SHP77 (cell line): Measurements from ENCODE around the gene LINGO4.

Experiments
- DNase-seq, 2 experiments: peaks; one replicate each; lab custom pipeline; 2025; lab: John Stamatoyannopoulos, UW

LINGO4 gene

DNA sequence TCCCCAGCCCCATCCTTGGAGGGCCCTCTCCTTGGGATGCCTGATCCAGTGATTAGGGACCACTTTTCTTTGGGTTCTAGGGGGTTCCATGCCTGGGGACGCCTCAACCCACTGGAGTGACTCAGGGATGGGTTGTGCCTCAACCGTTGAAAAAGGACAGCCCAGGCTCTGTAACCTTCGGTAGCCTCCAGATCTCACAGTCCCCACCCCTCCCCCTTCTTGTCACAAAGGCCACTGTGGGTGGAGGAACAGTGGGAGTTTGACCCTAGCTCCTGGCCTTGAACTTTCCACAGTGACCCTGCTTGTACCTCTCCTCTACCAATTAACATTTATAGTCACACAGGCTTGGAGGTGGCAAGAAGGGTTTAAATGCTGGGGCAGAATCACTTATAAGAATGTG, 29.0 kb upstream of the LINGO4 start:
- no peak for DNase-seq

DNA sequence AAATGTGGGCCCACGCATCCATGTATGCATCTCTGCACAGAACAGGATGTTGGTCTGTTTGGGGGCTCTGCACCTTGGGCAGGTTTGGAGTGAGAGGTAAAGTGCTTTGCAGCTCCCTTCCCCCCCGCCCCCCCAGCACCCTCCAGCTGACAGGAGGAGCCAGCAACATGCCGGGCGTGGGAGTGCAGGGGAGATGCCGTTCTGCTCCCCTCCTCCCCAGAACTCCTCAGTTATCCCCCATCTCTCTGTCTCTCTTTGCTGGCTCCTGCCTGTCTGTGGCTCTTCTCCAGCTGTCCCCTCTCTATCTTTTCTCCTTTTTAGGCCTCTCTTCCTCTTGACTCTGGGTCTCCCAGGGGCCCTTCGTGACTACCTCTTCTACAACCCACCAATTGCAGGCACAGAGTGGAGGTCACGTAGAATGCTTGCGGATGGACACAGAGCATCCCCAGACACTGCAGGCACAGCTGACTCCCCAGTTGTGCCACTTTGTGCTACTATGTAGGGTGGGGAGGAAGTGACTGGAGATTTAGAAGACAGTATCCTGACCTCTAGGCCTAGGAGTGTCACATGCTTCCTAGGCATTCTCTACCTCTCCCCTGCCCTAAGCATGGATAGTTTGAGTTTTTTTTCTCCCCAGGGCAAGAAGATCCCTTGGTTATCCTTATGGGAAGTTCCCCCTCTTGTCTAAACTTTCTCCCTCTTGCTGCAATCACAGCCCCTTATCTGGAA, 28.1 kb upstream of the LINGO4 start:
- no peak for DNase-seq

DNA sequence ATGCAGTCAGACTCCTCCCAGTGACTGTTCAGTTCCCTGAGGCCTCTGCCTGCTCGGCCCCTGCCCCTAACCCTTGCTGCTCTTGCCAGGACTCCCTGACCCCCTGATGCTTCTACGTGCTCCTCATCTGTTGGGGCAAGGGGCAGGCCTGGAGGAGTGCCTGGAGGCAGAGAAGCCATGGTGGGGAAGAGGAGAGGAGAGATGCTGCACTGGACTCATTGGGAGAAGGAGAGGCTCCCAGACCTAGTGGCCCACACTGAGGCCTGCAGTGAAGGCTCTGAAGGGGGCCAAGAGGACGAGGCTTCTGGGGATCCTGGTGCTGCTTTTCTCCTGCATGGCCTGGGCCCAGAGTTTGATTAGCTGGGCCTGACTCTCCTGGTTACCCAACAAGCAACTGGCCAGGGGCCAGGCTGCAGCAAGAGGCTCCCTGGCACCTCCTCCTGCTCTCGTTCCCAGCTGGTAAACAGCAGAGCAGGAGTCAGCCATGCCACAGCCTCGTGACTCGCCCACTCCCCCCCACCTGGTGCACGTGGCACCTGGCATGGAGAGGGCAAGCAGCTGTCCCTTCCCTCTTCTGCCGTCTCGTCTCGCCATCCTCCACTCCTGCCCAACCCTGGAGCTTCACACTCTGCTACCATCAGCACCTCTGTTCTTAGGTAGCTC, 27.2 kb upstream of the LINGO4 start:
- peak; percentile 96 to 98 for DNase-seq

DNA sequence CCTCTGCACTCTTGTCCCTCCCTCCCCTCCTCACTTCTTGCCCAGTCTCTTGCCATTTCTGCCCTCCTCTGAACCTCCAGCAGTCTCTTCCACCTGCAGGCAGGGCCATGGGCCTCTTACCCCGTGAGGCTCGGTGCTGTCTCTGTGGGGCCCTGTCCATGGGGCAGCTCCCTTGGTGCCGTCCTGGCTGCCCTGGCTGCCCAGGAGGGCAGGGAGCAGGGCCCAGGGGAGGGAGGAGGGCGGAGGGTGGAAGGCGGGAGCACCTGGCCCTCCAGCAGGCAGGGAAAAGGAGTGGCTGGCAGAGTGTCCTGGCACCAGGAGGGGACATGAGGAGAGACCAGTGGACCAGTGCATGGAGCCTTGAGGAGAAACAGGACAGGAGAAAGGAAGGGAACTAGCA, 26.4 kb upstream of the LINGO4 start, which contains the start of gene RORC:
Gene RORC, minus strand, starts transcription at position 198 of the 400 bp plus-strand sequence. Its CDS starts 38 bp downstream, at position 160.
- DNase-seq, result peak; percentile 69 to 83

DNA sequence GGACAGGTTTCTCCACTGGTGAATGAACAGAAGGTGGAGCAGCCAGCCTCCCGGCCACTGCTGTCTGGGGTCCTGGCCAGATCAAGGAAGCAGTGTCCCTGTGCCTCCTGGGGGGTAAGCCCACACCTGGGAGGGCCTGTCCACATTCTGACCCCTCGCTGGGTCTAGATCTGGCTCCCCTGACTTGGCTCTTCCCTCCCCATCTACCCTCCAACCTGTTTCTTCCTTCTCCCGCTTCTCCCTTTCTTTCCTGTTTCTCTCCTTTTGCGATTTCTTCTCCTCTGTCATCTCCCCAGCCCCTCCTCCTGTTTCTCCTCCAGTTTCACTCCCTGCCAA, 26.0 kb upstream of the LINGO4 start:
- no peak for DNase-seq

DNA sequence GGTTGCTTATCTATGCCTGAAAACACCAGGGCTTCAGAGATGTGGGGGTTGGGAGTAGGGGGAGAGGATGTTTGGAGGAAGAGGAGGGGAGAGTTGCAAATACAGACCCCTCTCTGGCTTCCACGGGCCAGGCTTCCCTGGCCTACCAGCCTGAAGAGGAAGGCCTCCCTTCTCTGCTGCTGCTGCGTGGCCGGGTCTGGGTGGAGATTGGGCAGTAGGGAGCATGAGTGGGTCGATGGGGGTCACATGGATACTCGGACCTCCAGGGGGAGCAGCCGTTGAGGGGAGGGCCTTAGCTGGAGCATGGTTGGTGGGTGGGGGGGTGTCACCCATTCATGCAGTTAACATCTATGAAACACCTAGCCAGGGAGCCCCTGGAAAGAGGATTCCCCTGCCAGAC, 24.8 kb upstream of the LINGO4 start:
- DNase-seq, result no peak

DNA sequence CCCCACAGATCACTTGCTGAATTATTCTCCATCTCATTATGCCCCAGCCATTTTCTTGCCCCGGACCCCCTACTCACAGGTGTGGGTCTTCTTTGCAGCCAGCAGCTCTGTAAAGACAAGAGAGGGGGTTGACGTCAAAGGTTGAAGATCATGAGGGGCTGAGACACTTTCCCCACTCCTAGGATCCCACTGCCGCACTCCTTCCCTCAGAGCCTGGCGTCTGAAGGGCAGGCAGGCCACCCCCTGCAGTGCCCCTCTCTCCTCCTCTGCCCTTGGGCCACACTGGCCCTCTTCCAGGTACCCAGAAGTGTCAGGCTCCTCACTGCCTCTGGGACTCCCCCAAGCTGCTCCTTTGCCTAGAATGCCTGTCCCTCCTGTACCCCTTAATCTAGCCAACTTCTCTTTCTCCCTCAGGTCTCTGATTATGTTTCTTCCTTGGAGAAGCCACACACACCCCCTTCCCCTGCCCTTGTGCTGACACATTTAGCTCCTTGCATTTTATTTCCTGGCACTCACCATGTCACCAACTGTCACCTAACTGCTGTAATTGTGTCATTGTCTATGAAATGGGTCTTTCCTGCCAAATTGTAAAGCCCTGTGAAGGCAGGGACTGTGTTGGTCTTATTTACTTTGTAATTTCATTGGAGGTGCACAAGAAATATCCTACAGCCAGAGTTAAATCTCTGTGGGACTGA, 24.3 kb upstream of the LINGO4 start:
- DNase-seq, result no peak

DNA sequence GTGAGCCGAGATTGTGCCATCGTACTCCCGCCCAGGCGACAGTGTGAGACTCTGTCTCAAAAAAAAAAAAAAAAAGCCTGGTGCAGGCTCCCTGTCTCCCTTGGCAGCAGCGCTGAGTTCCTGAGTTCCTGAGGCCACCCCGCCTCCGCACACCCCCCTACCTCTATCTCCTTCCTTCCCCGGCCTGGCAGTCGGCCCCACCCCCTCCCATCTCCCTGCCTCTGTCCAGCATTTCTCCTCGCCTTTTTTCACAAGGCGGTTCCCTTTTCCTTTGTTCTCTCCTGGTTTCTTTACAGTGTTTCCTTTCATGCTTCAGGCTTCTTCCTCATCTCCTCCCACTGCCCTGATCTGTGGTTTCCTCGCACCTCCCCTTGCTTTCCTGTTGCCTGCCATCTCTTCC, 23.7 kb upstream of the LINGO4 start:
- no peak for DNase-seq

DNA sequence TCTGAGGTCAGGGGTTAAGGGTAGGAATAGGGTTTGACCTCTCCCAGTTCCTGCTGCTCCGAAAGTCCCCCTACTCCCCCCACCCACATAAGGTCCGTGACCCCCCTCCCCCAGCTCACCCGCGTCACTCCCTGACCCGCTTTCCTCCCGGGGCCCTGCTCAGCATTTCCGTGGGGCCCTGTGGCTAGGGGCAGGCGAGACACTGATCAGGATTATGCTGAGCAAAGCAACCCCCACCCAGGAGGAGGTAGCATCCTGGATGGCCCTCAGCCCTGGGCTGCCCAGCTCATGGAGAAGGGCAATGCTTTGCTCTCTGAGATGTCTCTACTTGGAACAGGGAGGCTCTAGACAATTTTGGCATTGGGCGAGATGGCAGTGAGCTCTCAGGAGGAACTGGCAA, 22.6 kb upstream of the LINGO4 start:
- DNase-seq, result no peak

DNA sequence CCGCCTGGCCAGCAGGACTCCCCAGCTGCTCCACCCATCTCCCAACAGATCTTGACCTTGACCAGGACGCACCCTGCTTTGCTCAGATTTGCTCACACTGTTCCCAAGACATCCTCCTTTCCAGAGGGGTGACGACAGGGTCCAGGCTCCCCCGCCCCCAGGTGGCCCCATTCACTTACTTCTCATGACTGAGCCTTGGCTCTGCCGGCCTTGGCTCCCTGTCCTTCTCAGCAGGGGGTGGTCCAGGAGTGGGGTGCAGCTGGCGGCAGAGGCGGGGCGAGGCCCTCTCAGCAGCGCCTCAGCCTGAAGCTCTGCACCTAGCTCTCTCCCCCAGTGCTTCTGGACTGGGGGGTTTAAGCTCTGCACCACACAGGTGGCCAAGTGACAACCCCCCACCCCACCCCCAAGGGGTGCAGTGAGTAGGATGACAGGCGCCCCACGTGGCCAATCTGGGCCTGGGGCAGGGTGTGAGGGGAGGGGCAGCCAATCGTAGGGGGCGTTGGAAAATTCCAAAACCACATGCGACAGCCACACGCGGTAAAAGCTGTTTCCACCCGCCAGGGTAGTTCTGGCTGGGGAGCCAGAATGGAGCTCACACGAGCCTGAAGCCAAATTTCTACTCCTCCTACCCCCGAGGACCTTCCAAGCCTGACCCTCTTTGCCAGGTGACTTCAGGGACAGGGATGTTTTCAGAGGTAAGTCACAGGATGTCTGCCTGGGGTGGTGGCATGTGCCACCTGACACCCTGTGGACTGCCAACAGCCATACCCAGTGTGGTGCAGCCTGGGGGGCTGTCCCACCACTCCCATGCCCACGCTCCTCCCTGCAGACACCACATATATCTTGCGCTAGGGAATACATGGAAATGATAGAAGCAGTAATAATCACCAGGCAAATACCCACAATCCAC, 20.8 kb upstream of the LINGO4 start:
- no peak for DNase-seq

DNA sequence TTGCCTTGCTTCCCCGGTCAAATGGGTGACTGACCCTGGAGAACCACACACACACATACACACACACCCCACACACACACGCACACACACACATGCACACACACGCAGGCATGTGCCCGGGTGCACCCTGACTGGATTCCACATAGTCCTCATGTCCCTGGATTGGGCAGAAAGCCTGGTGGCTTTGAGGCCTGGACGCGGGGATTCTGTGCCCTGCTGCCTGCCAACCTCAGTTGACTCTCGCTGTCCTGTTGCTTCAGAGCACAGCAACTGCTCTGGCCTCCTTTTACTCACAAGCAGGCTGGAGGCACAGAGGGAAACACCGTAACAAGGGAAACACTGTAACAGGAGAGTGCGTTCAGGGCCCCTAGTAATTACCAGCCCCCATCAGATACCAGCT, 20.0 kb upstream of the LINGO4 start:
- DNase-seq, result no peak

DNA sequence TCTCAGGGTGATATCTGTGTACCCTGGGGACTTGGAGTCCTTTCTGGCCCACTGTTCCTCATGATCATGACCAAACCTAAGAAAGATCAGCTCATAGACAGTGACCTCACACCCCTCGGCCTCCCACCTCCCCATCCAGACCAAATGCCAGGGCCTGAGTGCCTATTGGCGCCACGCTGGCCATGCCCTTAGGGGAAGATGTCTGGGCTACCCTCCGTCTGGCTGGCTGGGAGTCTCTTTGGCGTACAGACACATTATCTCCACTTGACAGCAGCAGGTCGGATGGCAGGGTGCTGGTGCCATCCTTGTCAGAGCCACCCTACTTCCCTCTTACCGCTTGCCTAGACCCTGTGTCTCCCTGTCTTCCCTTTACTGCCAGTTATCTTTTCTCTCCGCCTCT, 18.0 kb upstream of the LINGO4 start:
- DNase-seq, result no peak

DNA sequence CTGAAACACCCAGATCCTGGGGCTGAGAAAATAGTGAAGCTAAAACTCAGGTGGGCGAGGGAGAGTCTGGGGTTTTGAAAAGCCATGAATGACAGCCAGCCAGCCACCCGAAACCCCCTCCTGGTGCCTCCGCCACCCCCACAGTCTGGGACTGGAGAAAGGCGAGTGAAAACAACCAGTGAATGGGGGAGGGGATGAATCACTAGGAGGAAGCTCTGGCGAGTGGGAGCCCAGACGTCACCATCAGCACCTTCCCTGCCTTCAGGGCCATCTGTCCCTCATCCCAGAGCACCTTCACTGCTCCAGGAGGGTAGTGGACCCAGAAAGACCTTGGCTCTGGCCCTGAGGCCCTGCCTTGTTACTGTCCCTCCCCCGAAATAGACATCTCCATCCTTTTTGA, 17.2 kb upstream of the LINGO4 start:
- no peak for DNase-seq

DNA sequence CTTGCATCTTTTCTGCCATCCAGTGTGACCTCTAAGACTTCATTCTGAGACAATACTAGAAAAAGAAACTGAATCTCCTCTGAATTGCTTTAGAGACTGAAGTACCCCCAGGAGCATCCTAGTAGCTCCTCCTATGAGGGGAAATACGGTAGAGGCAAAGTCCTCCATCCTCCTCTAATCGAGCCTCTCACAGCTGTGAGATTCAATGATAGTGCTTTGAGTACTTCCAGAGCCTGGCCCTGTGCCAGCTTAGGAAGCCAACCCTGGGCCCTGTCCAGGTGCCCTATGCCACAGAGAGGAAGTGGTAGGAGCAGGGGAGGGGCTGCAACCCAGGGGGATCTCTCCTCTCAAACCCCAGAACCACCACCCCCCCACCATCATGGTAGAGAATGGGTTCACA, 15.7 kb upstream of the LINGO4 start:
- DNase-seq, result peak; percentile 92 to 95

DNA sequence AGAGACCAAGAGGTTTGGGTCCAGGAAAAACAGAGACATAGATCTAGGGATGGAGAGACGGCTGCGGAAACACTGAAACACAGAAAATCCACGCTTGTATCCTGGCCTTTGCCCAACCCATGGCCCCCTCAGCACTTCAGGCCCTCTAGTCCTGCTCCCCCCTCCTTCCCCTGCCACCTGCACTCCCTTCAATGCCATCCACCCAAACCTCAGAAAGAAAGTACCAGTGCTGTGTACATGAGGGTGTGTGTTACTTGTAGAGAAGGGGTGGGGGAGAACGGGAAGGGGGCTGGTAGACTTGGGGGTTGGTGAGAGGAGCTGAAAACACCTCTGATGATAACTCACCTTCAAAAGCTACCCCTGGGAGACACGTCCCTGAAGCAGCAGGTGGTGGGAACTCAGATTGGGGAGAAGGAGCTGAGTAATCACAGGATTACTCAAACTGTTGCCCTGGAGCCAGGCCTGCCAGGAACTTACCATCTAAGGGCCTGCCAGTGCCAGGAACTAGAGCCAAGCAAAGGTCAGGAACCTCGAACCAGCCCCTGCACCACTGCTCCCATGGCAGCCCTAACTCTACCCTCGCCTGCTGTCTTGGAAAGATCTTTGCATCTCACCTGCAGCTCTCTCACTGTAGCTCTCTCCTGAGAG, 14.9 kb upstream of the LINGO4 start:
- DNase-seq, result no peak

DNA sequence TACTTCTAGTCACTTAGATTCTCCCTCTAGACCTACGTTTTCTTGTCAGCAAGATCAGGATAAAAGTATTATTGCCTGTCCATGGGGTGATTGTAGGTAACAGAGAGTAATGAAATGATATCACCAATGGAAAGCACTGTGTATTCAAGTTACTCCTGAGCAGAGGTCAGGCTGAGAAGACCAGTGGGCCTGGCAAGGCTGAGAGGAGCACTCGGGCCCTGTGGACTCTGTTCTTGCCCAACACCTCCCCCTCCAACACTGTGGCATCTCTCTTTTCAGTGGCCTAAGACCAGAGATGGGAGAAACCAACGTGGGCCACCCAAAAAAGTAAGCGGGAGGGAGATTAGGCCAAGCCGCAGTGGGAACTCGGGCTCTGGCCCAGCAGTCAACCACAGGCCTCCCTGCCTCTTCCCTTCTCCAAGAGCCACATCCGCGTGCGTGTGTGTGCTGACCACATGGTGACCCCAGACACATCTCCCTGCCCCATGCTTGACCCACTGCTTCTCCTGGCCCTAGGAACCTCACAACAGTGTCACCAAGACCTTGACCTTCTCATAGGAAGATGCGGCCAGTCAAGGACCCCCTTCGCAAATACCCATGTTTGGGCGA, 14.1 kb upstream of the LINGO4 start:
- DNase-seq, result no peak

DNA sequence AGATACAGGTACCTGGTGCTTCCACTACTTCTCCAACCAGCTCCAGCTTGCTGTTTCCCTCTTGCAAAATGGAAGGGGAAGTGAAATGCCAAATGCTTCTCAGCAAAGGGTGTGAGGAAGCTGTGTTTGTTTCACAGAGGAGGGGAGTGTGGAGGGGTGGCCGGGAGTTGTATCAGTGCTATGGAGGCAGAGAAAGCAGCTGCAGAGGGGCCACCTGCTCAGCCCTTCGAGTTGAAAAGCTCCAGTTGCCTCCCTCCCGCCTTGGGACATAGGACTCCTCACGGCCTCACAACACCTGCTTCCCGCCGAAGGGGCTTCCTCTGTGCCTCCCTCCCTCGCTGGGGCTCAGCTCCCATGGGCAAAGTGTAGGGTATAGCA, 12.1 kb upstream of the LINGO4 start:
- peak; percentile 75 to 84 for DNase-seq

DNA sequence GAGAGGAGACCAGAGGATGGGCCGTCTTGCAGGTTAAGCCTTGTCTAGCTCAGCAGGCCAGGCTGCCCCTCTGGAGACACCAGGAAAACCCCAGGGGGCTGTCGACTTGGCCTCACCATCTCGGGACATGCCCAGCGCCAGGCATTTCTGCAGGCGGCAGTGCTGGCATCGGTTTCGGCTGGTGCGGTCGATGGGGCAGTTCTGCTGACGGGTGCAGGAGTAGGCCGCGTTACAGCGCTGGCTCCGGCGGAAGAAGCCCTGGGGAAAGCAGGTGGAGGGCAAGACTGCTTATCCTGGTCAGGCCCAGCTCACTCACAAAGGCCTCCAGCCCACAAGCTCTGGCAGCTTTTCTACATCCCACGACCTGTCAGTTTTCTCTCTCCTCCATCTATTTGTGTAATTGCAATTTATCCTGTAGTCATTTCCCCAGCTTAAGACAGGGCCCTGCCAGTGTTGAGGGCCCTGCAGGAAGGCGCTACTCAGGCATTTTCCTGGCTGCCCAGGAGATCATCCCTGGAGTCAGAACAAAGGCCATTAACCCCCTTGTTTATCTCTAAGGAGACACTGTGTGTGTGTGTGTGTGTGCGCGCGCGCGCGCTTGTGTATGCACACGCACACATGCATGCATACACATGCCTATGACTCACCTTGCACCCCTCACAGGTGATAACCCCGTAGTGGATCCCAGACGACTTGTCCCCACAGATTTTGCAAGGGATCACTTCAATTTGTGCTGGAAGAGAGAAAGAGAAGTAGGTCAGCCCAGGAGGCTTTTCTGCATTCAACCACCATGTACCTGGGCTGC, 11.5 kb upstream of the LINGO4 start:
- no peak for DNase-seq

DNA sequence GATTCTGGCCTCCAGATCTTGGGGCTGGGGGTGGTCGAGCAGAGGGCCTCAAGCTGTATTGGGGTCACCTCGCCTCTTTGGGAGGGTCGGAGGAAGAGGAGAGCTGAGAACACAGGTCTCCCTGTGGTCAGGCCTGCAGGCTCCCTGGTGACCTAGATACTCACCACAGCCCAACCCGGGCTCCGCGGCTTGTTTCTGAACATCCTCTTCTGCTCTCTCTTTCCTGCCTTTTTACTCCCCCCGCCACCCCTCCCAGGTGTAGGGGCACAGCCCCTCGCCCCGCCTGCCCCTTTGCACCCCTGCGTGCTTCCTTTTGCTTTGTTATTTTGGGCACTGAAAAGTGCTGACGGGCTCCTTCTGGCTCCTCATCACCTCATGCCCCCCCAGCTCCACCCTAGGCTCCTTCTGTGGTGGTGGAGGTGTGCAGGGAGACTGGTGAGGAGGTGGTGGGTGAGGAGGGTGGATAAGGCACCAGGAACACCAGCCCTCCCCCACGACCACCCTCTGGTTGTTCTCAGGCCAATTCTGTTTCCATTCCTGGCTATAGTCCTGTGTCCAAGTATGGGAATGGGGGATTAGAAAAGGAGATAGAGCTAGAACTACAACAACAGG, 10.6 kb upstream of the LINGO4 start:
- DNase-seq, result no peak

DNA sequence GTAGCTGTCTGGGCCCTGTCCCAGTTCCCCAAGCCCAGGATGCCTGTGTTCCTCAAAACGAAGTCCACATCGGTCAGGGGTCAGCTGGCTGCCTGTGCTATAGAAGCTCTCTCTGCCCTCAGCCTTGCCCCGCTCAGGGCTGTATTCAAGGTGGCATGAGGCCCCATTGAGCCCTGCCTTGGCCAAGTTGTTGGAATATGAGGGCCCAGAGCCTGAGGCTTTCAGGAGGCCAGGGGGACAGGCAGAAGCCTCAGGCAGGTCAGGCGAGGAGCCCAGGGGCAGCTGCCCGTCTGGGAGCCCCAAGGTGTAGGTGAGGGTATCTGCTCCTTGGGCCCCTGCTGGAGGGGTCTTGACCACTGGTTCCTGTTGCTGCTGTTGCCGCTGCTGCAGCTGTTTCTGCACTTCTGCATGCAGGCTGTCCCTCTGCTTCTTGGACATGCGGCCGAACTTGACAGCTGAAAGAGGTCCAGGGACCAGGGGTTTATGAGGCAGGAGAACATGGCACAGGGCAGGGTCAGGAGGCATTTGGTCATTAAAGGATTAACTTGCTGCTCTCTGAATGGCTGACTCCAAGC, 9.8 kb upstream of the LINGO4 start:
- DNase-seq, result no peak
